Anterior cingulate cortex (tissue), 58 donors: ENCODE results near the gene RAG2.
"Not testable (repeated sequence)": the region's sequence is repeated elsewhere in the genome, so short reads cannot be mapped to it uniquely, and the experiment has no call there.

Experiments used
- DNase-seq, 58 donors: peaks; one replicate each; lab custom pipeline; 2025; lab: John Stamatoyannopoulos, UW

RAG2 gene

DNA sequence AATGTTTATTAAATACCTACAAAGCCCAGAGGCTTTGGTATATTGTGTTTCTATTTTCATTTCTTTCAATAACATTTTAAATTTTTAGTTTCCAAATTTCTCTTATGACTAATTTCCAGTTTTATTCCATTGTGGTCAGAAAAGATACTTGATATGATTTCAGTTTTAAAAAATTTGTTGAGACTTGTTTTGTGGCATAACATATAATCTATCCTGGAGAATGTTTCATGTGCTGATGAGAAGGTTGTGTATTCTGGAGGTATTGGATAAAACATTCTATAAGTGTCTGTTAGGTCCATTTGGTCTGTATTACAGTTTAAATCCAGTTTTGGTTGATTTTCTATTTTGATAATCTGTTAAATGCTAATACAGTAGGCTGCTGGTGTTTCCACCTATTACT is 40.0 kb downstream of the RAG2 start:
- DNase-seq, result no peak

DNA sequence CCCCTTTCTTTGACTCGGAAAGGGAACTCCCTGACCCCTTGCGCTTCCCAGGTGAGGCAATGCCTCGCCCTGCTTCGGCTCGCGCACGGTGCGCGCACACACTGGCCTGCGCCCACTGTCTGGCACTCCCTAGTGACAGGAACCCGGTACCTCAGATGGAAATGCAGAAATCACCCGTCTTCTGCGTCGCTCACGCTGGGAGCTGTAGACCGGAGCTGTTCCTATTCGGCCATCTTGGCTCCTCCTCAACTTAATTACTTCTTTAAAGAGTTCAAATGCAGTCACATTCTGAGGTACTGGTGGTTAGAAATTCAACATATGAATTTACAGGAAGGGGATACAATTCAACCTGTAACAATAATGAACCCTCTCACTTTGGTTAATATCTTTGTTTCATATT is 40.6 kb downstream of the RAG2 start:
- DNase-seq, result not testable (repeated sequence)

DNA sequence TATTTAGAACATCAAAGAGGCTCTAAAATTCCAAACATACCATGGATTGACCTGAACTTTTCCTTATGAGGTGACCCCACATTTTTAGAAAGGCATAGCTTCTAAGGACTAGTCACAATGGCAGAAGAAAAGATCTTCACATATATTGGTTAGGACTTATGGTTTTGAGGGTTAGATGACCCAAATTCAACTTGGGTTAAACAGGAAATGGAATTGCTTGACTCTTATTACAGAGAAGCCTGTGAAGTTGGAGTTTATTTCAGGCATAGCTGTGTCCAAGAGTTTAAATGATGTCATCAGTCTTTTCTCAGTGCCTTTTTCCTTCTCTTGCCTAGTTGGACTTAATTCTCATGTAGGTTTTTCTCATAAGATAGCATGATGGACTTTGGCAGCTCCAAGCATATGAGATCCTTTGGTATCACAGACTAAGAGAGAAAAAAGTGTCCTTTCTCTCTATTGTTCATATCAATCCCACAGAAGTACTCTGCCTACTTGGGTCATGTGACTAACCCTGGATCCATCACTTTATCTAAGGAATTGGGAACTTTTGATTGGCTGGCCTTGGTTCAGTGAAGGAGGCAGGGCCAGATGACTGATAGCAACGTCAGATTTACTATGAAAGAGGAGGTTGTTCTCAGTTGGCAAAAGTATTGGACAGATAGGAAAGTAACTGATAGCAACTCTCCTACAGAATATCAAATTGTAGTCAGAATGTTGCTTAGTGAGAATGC is 47.5 kb downstream of the RAG2 start:
- no peak for DNase-seq
